GM19438 (cell line): Measurements from ENCODE around the gene DDX19B.
"Not testable (repeated sequence)": the region's sequence is repeated elsewhere in the genome, so short reads cannot be mapped to it uniquely, and the experiment has no call there.

Experiments
- ATAC-seq: cut with Tn5 transposase; IDR thresholded peaks from one replicate; pipeline ENCODE4 v1.9.1; 2021; ENCODE audit warnings: low read depth; ENCODE audit not compliant: unreplicated experiment

DDX19B gene

DNA sequence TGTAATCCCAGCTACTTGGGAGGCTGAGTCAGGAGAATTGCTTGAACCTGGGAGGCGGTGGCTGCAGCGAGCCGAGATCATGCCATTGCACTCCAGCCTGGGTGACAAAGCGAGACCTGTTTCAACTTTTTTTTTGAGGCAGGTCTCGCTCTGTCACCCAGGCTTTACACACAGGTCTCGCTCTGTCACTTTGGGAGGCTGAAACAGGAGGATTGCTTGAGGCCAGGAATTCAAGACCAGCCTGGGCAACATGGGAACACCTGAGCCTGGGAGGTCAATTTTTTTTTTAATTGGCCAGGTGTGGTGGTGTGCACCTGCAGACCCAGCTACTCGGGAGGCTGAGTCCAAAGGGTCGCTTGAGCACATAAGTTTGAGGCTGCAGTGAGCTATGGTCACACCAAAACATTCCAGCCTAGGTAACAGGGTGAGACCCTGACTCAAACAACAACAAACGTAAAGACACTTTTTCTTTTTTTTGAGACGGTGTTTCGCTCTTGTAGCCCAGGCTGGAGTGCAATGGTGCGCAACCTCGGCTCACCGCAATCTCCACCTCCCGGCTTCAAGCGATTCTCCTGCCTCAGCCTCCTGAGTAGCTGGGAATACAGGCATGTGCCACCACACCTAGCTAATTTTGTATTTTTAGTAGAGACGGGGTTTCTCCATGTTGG lies 11.5 kb upstream of the DDX19B start:
- ATAC-seq, result not testable (repeated sequence)

DNA sequence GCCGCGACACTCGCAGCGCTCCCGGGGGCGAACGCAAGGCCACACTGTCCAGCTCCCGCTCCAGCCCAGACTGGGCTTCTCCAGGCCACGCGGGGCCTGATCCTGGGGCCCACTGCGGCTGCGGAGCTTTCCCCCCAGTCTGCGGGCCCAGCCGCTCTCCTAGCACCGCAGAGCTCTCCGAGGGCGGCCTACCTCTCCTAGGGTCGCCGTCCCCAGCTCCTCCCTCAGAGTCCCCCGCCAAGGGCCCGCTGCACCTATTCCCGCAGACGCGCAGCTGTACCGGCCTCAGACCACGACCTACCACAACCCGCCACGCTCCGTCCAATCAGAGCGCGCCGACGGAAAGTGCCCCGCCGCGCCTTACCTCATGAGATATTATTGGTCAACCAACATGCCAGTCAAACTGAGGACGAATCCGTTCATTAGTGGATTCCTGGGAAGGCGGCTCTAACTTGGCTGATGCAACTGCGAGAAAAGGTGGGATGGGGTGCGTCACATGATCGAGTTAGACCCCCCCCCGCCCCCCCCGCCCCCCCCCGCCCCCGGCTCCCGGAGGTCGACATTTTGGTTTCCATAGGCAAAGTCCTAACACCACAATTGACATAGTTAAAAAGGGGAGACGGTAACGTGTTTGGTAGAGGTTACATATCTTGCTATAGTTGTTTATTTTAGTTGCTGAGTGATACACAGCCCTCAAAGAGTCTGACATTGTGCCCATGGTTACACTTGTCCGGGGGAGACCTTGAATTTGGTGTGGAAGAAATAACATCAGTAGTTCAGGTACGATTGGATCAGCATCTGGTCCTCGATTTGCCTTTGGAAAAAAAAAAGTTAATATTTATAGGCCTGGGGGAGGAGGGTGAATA lies 9.5 kb upstream of the DDX19B start, which contains the start of gene AARS1:
Gene AARS1 (minus strand): TSS at position 278 of the 866 bp plus-strand sequence. CDS start 6,743 bp downstream, outside the sequence.
- ATAC-seq, result peak; percentile 98

DNA sequence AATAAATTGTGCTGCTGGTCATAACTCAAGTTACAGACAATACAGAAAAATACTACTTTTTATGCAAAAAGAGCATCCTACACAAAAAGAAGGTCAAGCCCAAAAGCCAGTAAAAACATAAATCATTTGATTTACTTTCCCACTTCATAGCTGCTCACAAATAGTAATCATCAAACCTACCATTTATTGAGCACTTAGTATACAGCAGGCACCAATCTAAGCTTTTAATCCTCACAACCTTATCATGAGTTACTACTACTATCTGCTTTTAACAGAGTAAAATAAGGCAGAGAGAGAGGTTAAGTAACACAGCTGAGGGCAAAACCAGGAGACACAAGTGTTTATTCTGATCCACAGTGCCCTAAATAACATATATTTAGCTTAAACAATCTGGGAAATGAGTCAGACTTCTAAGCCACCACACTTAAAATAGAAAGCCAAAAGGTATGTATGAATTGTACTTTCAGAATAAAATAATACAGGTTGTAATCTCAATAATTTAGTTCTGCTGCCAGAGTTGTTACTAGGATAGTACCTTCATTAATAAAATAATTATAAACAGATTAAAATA lies 8.0 kb upstream of the DDX19B start:
- ATAC-seq, result no peak

DNA sequence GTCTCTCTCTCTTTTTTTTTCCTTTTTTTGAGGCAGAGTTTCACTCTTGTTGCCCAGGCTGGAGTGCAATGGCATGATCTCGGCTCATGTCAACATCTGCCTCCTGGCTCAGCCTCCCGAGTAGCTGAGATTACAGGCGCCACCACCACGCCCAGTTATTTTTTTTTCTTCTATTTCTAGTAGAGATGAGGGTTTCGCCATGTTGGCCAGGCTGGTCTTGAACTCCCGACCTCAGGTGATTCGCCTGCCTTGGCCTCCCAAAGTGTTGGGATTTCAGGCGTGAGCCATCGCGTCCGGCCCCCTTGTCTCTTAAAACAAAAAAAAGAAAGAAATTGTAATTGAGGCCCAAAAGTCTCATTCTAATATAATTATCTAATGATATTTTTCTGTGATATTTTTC lies 6.8 kb upstream of the DDX19B start:
- ATAC-seq, result not testable (repeated sequence)

DNA sequence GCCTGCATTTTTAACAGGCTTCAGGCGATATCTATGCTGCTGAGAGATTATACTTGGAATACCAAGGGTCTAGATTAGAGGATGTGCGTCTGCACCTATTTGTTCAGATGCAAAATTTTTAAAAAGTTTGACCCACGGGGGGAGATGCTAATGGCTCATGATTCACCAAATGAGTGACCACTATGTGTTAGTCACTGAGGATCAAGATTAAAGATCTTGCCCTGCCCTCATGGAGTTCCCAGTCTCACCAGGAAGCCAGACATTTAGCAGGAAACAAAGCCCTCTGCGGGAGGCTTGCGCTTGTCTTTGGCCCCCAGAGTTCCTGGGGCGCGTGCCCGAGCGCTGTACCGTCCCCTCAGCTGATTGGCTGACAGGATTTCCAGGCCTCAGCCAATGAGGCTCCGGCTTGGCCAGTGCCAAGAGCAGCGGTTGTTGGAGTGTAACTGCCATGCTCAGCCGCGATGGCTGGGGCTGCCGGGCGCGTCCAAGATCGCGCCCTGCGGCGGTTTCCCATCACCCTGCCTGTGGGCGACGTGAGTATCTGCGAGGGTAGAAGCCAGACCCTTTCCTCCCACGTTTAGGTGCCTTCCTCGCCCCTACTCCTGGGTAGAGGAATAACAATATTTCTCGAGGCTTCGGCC lies 4.5 kb upstream of the DDX19B start:
- ATAC-seq, result no peak

DNA sequence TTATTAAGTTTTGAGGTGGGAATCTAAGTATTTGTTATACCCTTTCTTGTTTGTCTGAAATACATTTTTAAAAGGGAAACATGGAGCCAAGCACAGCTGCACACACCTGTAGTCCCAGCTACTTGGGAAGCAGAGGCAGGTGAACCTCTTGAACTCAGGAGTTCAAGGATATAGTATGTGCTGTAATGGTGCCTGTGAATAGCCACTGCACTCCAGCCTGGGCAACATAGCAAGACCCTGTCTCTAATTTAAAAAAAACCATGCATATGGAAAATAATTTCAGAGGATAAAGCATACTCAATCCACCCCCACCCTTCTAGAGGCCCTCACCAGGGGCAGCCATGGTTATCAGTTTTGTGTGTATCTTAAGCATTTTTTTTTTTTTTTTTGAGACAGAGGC lies 3.4 kb upstream of the DDX19B start:
- no peak for ATAC-seq

DNA sequence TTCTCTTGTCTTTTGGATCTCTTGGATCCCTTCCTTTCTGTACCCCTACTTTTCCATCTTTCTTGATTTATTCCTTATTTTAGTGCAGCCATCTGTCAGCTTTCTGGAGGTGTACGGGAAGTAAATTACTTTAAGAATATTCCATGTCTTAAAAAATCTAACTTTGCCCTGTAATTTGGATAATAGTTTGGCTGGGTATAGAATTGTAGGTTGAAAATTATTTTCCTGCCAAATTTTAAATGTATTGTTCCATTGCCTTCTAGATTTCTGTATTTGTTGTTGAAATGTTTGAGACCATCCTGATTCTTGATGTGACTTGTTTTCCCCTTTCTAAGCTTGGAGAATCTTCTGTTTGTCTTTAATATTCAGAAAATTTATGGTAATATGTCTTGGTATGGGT lies 2.1 kb downstream of the DDX19B start:
- no peak for ATAC-seq

DNA sequence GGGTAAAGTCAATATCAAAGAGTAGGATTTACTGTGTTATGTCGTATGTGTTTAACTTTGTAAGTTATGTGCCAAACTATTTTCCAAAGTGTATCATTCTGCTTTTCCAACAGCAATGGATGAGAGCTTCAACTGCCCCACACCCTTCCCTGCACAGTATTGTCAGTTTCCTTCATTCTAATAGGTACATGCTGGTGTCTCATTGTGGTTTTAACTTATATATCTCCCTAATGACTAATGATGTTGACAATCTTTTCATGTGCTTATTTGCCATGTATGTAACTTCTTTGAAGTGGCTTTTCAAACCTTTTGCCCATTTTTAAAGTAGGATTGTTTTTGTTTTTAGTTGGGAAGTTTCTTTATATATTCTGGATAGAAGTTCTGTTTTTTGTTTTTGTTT lies 3.8 kb downstream of the DDX19B start:
- ATAC-seq, result no peak

DNA sequence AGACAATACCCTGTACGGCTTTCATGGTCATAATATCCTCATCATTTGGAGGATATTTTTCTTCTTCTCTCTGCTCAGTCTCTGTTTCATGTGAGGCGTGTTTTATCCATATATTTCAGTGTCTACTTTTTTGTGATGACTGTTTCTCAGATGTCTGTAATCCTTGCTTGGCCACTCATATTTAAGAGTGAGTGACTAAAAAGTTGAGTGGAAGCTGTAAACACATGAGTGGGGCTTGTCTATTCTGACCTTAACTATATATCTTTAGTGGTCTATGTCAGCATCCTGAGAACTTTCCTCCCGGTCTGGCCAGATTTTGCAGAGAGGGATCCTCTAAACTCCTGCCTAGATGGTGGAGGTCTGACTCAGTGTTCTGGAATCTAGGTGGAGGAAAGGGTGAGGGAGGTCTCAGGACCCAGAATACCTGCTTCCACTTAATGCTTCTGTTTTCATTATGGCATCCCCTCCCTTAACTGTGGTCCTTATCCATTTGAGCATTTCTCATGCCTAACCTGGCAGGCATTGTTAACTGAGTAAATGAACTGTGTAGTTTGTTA lies 6.0 kb downstream of the DDX19B start:
- no peak for ATAC-seq

DNA sequence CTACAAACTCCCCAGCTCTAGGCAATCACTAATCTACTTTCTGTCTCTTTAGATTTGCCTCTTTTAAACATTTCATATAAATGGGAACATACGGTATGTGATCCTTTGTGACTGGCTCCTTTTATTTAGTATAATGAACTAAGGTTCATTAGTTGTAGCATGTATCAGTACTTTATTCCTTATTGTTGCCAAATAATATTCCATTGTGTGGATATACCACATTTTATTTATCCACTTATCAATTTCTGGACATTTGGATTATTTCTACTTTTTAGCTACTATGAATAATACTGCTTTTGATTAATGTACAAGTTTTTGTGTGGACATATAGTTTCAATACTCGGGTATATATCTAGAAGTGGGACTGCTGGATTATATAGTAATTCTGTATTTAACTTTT lies 7.9 kb downstream of the DDX19B start:
- ATAC-seq, result no peak

DNA sequence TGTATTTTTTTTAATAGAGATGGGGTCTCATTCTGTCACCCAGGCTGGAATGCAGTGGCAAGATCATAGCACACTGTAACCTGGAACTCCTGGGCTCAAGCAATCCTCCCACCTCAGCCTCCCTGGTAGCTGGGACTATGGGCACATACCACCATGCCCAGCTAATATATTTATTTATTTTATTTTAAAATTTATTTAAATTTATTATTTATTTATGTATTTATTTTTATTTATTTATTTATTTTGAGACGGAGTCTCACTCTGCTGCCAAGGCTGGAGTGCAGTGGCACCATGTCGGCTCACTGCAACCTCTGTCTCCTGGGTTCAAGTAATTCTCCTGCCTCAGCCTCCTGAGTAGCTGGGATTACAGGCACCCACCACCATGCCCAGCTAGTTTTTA lies 8.7 kb downstream of the DDX19B start:
- not testable (repeated sequence) for ATAC-seq

DNA sequence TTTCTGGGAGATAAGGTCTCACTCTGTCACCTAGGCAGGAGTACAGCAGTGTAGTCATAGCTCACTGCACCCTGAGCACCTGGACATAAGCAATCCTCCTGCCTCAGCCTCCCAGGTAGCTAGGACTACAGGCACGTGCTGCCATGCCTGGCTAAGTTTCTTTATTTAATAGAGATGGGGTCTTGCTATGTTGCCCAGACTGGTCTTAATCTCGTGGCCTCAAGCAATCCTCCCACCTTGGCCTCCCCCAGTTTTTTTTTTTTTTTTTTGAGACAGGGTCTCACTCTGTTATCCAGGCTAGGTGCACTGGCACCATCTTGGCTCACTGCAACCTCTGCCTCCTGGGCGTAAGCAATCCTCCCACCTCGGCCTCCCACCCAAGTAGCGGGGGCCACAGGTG lies 21.1 kb downstream of the DDX19B start:
- no peak for ATAC-seq

DNA sequence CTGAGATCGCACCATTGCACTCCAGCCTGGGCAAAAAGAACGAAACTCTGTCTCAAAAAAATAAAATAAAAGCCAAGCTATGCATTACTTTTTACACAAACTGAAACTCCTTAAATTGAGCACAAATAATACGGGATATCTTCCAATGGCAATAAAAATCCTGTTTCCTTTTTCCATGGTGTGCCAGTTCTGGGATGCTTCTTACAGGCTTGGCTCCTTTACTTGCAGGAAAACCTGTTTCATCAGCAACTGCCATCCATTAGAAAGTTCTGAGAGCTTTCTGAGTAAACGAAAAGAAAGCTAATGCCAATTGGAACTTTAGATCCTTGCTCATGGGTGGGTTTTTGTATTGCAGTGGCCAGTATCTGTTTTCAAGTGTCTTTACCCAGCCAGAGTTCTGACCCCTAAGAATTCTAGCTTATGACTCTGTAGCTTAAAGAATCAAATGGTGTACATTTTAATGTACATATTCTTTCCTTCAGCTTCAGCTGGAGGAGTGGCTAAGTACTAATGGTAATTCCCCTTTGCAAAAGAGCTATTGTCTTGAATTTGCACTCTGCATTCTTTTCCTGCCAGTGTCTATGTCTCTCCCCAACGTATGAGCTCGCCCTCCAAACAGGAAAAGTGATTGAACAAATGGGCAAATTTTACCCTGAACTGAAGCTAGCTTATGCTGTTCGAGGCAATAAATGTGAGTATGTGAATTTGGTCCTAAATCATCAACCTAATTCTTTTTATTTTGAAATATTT lies 26.2 kb downstream of the DDX19B start:
- ATAC-seq, result no peak

DNA sequence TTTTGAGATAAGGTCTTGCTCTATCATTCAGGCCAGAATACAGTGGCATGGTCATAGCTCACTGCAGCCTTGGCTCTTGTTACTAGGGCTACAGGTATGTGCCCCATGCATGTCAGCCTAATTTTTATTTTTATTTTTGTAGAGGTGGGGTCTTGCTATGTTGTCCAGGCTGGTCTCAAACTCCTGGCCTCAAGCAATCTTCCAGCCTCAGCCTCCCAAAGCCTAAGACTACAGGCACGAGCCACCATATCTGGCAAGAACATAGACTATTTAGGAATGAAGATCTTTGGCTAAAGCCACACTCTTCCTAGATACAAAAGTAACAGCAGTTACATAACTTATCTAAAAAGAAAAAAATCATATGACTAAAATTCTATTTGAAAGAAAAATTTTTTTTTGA lies 32.1 kb downstream of the DDX19B start:
- ATAC-seq, result no peak

DNA sequence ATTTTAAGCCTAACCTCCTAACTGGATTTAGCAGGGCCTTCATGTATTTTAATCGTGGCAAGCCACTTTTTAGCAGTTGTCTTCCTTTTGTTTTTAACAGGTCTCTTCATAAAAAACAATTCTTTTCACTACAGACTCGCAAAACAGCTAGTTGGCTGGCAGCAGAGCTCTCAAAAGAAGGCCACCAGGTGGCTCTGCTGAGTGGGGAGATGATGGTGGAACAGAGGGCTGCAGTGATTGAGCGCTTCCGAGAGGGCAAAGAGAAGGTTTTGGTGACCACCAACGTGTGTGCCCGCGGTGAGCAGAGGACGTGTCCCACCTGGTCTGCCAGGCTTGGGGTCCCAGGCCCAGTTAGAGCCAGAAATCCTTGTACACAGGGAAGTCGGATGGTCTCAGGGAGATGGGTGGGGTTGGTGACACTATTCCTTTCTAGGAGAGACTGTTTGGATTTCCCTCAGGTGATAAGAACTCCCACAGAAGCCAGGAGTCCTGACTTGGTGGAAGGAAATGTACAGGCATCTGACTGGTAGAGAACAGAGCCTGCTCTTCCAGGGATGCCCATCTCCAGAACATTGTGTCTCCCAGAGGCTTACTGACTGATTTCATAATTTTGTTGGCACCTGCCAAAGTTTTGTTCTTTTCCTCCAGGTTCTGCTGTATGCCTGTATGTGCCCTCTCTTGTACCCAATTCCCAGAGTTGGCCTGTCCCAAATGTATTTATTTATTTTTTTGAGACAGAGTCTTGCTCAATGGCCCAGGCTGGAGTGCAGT lies 32.8 kb downstream of the DDX19B start:
- ATAC-seq, result no peak

DNA sequence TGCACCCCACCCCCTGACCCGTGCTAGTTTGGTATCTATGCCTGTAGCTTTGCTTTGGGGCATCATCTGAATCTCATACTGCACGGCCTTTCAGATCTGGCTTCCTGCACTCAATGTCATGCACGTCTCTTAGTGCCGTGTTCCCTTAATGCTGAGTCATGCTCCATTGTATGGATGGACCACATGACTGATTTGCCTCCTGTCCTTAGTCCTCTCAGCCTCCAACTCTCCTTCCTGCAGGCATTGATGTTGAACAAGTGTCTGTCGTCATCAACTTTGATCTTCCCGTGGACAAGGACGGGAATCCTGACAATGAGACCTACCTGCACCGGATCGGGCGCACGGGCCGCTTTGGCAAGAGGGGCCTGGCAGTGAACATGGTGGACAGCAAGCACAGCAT lies 33.7 kb downstream of the DDX19B start:
- not testable (repeated sequence) for ATAC-seq

DNA sequence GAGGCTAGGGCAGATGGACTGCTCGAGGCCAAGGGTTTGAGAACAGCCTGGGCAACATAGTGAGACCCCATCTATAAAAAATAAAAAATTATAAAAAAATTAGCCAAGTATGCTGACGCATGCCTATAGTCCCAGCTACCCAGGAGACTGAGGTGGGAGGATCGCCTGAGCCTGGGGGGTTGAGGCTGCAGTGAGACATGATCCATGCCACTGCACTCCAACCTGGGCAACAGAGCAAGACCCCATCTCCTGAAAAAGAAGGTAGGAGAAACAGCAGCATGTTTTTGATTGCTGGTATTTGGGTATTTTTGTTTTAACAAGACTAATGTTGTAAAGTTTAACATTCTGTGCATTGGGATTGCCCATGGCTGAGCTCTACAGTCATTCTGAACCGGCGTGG lies 38.8 kb downstream of the DDX19B start:
- ATAC-seq, result no peak

DNA sequence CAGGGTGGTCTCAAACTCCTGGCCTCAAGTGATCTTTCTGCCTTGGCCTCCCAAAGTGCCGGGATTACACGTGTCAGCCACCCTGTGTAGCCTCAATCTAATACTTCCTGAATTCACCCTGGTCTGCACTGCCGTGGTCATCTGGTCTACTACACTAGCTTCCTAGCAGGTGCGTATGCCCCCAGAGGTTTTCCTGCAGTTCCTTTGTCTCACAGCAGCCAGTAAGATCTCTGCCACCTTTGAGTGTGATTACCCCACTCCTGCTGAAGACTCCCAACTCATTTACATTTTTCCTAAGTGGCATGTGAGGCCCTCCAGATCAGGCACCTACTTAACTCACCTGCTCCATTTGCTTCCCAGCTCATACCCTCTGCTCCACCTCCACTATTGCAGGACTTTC lies 42.6 kb downstream of the DDX19B start:
- no peak for ATAC-seq

DNA sequence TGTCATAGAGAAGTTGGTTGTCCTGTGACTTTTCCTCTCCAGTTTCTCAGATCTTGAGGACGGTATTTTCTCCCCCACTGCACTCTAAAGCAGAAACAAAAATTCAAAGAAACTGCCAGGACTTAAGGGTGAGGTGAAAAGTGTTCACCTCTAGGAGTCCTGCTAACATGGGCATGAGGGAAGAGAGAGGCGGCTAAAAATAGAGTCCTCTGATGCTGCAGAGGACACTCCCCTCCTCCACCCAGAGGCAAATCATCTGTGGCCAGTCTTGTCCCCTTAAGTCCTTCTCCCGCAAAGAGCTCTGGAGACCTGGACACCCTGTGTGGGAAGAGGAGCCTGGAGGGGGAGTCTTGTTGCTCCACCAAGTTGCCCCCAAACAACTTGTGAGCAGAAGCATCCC lies 43.0 kb downstream of the DDX19B start:
- ATAC-seq, result no peak
